PFSK-1 (cell line): ENCODE measurements around the gene TXNL1.

Experiments used
- FOXP2 ChIP-seq: optimal IDR thresholded peaks from 2 replicates; pipeline ENCODE3; 2011; ENCODE audit warnings: borderline replicate concordance, control low read depth, inconsistent platforms; ENCODE audit not compliant: insufficient read depth; ENCODE audit errors: extremely low read length, extremely low read depth
- POLR2AphosphoS5 ChIP-seq: IDR thresholded peaks from 2 replicates; pipeline ENCODE4 v1.6.1; 2012; ENCODE audit warnings: low read depth, mild to moderate bottlenecking, control low read depth, low read length, moderate library complexity
- SIN3A ChIP-seq: IDR thresholded peaks from 2 replicates; pipeline ENCODE4 v1.6.1; 2012; ENCODE audit warnings: mild to moderate bottlenecking, low read length, moderate library complexity, borderline replicate concordance; ENCODE audit not compliant: insufficient read depth
- TAF1 ChIP-seq: IDR thresholded peaks from 2 replicates; pipeline ENCODE4 v1.6.1; 2012; ENCODE audit warnings: low read length, control low read depth, borderline replicate concordance; ENCODE audit not compliant: insufficient read depth
- TF ChIP-seq, protein P1 (sequence below), 2 experiments: IDR thresholded peaks; 2 replicates each; pipeline versions ENCODE4 v1.6.1 to v1.8.0; 2011 to 2012; ENCODE audit warnings: low read depth in 2 of 2, low read length in 2 of 2, control low read depth in 1 of 2, inconsistent platforms in 1 of 2, mild to moderate bottlenecking in 1 of 2, moderate library complexity in 1 of 2; ENCODE audit not compliant: insufficient read depth in 1 of 2

DNA sequence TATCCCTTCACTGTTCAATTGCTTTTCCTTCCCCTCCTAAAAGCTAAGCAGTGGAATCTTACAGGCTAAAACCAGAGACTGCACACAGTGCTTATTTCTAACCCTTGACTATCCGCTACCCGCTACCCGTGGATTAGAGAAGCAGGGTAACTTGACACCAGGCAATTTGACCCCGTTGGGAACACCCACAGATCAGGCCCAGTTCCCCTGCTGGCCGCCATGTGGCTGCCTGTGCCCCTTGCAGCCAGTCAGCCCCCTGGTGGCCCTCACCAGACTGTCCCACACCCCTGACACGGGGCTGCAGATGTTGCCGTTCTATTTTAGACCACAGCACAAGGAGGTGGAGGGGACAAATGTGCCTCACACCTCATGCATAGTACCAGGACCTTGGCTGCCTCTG lies 74.8 kb downstream of the TXNL1 start:
- TF ChIP-seq, protein P1, sequence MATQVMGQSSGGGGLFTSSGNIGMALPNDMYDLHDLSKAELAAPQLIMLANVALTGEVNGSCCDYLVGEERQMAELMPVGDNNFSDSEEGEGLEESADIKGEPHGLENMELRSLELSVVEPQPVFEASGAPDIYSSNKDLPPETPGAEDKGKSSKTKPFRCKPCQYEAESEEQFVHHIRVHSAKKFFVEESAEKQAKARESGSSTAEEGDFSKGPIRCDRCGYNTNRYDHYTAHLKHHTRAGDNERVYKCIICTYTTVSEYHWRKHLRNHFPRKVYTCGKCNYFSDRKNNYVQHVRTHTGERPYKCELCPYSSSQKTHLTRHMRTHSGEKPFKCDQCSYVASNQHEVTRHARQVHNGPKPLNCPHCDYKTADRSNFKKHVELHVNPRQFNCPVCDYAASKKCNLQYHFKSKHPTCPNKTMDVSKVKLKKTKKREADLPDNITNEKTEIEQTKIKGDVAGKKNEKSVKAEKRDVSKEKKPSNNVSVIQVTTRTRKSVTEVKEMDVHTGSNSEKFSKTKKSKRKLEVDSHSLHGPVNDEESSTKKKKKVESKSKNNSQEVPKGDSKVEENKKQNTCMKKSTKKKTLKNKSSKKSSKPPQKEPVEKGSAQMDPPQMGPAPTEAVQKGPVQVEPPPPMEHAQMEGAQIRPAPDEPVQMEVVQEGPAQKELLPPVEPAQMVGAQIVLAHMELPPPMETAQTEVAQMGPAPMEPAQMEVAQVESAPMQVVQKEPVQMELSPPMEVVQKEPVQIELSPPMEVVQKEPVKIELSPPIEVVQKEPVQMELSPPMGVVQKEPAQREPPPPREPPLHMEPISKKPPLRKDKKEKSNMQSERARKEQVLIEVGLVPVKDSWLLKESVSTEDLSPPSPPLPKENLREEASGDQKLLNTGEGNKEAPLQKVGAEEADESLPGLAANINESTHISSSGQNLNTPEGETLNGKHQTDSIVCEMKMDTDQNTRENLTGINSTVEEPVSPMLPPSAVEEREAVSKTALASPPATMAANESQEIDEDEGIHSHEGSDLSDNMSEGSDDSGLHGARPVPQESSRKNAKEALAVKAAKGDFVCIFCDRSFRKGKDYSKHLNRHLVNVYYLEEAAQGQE (IDR thresholded peaks at IDR 0.05; ENCODE audit: insufficient read depth in 1 of 2, low read depth in 2 of 2, low read length in 2 of 2) = no peak
- TF ChIP-seq POLR2AphosphoS5 (no peak), TAF1 (no peak), SIN3A (no peak), FOXP2 (no peak)
